ENCODE results near the gene SF3B5.

Gene SF3B5

GRCh38 chr6:144062786-144063185, 32.6 kb downstream of the SF3B5 start:
- Mint-ChIP-seq H3K27ac (no peak overlapping the region), H3K4me1 (peaks cover 12% of the 10 kb centered on the region), H3K36me3 (ENCODE audit: low read depth) (no peaks in the 10 kb centered on the region), H3K4me3 (peak overlapping the region; percentile 88), H3K9me3 (no peaks in the 10 kb centered on the region), H3K27me3 (ENCODE audit: low read depth, poor library complexity) (peaks cover 81% of the 10 kb centered on the region)
- TF ChIP-seq, protein P1, sequence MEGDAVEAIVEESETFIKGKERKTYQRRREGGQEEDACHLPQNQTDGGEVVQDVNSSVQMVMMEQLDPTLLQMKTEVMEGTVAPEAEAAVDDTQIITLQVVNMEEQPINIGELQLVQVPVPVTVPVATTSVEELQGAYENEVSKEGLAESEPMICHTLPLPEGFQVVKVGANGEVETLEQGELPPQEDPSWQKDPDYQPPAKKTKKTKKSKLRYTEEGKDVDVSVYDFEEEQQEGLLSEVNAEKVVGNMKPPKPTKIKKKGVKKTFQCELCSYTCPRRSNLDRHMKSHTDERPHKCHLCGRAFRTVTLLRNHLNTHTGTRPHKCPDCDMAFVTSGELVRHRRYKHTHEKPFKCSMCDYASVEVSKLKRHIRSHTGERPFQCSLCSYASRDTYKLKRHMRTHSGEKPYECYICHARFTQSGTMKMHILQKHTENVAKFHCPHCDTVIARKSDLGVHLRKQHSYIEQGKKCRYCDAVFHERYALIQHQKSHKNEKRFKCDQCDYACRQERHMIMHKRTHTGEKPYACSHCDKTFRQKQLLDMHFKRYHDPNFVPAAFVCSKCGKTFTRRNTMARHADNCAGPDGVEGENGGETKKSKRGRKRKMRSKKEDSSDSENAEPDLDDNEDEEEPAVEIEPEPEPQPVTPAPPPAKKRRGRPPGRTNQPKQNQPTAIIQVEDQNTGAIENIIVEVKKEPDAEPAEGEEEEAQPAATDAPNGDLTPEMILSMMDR (IDR thresholded peaks at IDR 0.05): no peak
- no peak for DNase-seq

- peaks cover 53% of the 10 kb centered on the region for H3K27me3 Mint-ChIP-seq (ENCODE audit: low read depth, poor library complexity)
- H3K9me3 Mint-ChIP-seq: no peaks in the 10 kb centered on the region
- DNase-seq: no peak
- no peak overlapping the region for H3K27ac Mint-ChIP-seq
- H3K4me1 Mint-ChIP-seq: peaks cover 12% of the 10 kb centered on the region
- TF ChIP-seq, protein P1 (IDR thresholded peaks at IDR 0.05): no peak
- H3K36me3 Mint-ChIP-seq (ENCODE audit: low read depth): no peaks in the 10 kb centered on the region
- H3K4me3 Mint-ChIP-seq: no peak overlapping the region
Measured at GRCh38 chr6:144059139-144059538, 36.2 kb downstream of the SF3B5 start.

DNA sequence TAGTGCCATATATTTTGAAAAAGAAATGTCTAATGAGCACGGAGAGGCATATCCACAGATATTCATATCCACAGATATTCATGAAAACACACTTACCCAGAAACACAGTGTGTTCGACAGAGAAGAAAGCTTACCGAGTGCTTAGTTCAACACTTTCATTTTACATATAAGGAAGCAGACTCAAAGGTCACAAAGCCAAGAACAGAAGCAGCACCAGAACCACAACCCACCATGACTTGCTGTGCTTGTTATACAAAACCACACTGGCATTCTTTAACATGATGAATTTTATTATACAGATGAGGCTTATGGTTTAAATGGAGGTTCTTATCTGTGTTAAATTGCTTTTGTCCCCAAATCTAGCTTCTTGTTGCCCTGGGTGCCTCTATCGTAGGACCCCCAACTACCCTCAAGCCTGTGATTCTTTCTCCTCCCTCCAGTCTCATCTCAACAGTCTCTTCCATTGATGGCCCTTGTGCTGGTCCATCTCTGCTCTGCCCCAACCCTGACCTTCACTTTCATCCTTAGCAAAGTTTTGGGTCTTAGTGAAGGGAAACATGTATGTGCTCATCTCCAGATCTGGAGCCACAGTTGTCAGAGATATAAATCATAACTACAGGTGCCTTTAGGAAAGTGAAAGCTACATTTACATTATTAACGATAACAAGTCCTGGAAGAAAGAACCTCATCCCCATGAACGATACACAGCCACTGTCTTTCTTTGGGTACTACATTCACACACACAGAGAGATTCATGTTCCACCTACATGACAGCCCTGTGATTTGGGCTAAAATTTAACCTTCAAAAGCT, 40.0 kb downstream of the SF3B5 start:
- H3K36me3 Mint-ChIP-seq (ENCODE audit: low read depth): no peaks in the 10 kb centered on the region
- DNase-seq: no peak
- H3K4me1 Mint-ChIP-seq: no peaks in the 10 kb centered on the region
- no peak overlapping the region for H3K4me3 Mint-ChIP-seq
- TF ChIP-seq, protein P1 (IDR thresholded peaks at IDR 0.05): no peak
- H3K9me3 Mint-ChIP-seq: peaks cover under 1% of the 10 kb centered on the region
- peaks cover 17% of the 10 kb centered on the region for H3K27me3 Mint-ChIP-seq (ENCODE audit: low read depth, poor library complexity)
- H3K27ac Mint-ChIP-seq: no peak overlapping the region

DNA sequence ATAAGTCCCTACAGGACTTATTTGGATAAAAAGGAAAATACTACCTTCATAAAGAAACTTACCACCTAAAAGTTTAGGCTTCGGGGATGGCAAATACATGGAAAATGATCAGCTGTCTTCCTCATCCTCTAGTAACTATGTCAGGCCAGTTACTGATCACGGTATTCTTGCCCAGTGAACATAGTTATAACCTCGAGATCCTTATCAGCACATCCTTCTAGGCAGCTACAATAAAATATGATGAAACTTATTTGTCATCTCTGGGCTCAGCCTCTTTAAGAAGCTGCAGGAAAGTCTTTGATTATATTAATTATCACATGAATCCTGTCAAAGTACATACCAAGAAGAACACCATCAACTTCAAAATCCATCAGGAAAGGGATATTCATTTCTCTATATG, 41.8 kb downstream of the SF3B5 start:
- H3K4me1 Mint-ChIP-seq: no peaks in the 10 kb centered on the region
- peaks cover 13% of the 10 kb centered on the region for H3K27me3 Mint-ChIP-seq (ENCODE audit: low read depth, poor library complexity)
- no peak overlapping the region for H3K27ac Mint-ChIP-seq
- H3K36me3 Mint-ChIP-seq (ENCODE audit: low read depth): peaks cover 6% of the 10 kb centered on the region
- TF ChIP-seq, protein P1 (IDR thresholded peaks at IDR 0.05): no peak
- no peak for DNase-seq
- no peak overlapping the region for H3K4me3 Mint-ChIP-seq
- peaks cover 18% of the 10 kb centered on the region for H3K9me3 Mint-ChIP-seq

GRCh38 chr6:144052488-144052887, 42.9 kb downstream of the SF3B5 start:
- Mint-ChIP-seq H3K4me3 (no peak overlapping the region), H3K27ac (no peak overlapping the region), H3K36me3 (ENCODE audit: low read depth) (peaks cover 6% of the 10 kb centered on the region), H3K9me3 (peaks cover 27% of the 10 kb centered on the region), H3K27me3 (ENCODE audit: low read depth, poor library complexity) (peaks cover 8% of the 10 kb centered on the region), H3K4me1 (no peaks in the 10 kb centered on the region)
- TF ChIP-seq, protein P1 (IDR thresholded peaks at IDR 0.05): no peak
- DNase-seq: no peak

DNA sequence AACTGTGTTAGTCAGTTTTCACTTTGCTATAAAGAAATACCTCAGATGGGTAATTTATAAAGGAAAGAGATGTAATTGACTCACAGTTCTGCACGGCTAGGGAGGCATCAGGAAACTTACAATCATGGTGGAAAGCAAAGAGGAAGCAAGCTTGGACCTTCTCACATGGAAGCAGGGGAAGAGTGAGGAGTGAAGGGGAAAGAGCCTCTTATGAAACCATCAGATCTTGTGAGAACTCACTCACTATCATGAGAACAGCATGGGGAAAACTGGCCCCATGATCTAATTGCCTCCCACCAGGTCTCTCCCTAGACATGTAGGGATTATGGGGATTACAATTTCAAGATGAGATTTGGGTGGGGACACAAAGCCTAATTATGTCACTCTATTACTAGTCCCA, 46.0 kb downstream of the SF3B5 start:
- TF ChIP-seq, protein P1 (IDR thresholded peaks at IDR 0.05): no peak
- no peak for DNase-seq
- H3K4me1 Mint-ChIP-seq: no peaks in the 10 kb centered on the region
- peaks cover 6% of the 10 kb centered on the region for H3K36me3 Mint-ChIP-seq (ENCODE audit: low read depth)
- no peak overlapping the region for H3K4me3 Mint-ChIP-seq
- peak overlapping the region; percentile 58 for H3K27ac Mint-ChIP-seq
- H3K9me3 Mint-ChIP-seq: peaks cover 34% of the 10 kb centered on the region
- H3K27me3 Mint-ChIP-seq (ENCODE audit: low read depth, poor library complexity): peaks cover 5% of the 10 kb centered on the region

Measured in nephron progenitor cell (in vitro differentiated cells).